GM21576 (cell line): Measurements from ENCODE around the gene KRTAP5-3.

Experiments
- ATAC-seq: cut with Tn5 transposase; IDR thresholded peaks from one replicate; pipeline ENCODE4 v1.9.1; 2021; ENCODE audit warnings: mild to moderate bottlenecking, moderate library complexity; ENCODE audit not compliant: unreplicated experiment

Gene KRTAP5-3

GRCh38 chr11:1643146-1643690 lies 35.0 kb upstream of the KRTAP5-3 start:
- ATAC-seq: no peak

GRCh38 chr11:1642288-1643145 lies 34.3 kb upstream of the KRTAP5-3 start:
- no peak for ATAC-seq

- no peak for ATAC-seq
Observed at GRCh38 chr11:1641096-1641495, 32.8 kb upstream of the KRTAP5-3 start.

DNA sequence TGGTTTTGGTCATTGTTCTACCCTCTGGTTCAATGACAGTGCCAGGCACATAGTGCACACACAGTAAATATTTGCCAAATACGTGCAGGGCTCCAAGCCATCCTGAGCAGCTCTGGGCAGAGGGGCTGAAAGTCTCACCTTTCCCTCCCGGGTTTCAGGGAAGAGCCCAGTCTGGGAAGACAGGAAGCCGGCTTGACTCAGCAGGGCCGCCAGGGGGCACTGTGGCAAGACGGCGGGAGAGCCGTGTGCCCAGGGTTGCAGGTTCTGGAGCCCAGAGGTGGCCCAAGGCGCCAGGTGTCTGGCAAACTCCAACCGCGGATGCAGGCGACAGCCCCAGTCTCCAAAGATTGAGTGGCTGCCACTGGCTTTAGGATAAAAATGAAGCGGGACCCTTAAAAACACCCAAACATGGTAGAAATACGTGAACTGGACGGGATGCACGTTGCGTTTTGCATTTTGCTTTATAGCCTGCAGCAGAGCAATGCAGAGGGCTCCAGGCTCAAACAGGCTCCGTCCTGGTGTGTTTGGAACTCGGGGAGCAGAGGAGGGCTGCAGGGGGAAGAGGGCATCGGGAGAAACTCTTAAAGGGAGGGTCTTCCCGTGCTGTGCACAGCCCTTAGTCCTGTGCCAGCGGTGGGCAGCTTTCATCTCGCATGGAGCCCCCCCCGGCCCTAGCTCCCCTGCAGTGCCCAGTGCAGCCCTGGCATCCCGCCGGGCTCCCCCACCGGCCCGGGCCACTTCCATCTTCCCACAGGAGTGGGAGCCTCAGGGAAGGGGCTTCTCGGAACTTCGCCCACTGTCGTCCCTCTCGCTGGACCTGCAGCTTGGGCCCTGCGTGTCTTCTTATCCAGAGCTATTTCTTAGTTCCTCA lies 32.0 kb upstream of the KRTAP5-3 start:
- no peak for ATAC-seq

GRCh38 chr11:1639666-1640065 lies 31.4 kb upstream of the KRTAP5-3 start:
- no peak for ATAC-seq

- ATAC-seq: no peak
Observed at GRCh38 chr11:1639102-1639620, 30.9 kb upstream of the KRTAP5-3 start.

DNA sequence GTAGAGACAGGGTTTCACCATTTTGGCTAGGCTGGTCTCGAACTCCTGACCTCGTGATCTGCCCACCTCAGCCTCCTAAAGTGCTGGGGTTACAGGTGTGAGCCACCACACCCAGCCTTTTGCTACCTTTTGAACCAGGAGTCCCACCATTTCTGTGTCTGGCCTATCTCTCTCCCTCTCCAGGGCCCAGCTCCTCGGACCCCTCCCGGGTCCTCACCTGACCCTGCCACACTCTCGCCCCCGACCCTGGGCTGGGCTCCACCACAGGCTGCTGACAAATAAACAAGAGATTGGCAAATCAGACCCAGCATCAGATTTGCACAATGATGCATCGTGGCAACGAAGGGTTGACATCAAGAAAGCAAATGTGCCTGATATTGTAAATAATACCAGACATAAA lies 30.1 kb upstream of the KRTAP5-3 start:
- no peak for ATAC-seq

GRCh38 chr11:1637628-1638027 lies 29.4 kb upstream of the KRTAP5-3 start:
- no peak for ATAC-seq

DNA sequence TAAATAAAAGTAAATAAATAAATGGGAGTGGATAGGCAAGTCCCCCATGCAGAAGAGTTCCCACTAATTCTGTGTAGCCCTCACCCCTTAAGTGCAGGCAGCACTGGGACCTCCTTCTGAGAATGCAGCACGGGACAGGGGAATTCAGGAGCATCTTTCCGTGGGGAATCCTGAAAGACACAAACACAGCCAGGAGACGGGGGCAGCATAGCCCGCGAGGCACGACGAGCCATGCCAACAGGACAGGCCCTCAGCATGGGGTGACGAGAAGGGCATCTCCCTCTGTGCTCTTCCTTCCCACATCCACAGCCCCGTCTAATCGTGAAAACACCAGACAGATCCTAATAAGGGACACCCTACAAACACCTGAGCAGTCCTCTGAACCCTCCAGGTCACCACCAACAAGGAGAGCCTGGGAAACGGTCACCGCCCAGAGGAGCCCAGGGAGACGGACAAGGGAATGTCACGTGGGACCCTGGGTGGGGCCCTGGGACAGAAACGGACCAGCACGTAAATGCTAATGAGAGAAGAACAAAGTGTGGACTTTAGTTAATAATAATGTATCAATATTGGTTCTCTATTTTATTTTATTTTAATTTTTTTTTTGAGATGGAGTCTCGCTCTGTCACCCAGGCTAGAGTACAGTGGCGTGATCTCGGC lies 28.2 kb upstream of the KRTAP5-3 start:
- ATAC-seq: no peak

GRCh38 chr11:1633864-1634263 lies 25.6 kb upstream of the KRTAP5-3 start:
- no peak for ATAC-seq

- no peak for ATAC-seq
Observed at GRCh38 chr11:1632053-1632714, 23.9 kb upstream of the KRTAP5-3 start.

- no peak for ATAC-seq
Observed at GRCh38 chr11:1631066-1631568, 22.9 kb upstream of the KRTAP5-3 start.

DNA sequence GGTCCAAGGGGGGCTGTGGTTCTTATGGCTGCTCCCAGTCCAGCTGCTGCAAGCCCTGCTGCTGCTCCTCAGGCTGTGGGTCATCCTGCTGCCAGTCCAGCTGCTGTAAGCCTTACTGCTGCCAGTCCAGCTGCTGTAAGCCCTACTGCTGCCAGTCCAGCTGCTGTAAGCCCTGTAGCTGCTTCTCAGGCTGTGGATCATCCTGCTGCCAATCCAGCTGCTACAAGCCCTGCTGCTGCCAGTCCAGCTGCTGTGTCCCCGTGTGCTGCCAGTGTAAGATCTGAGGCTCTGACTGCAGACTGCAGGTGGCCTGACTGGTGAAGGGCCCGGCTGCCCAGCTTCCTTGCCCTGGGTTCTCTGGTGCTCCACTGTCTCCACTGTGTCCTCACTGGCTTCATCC lies 22.0 kb upstream of the KRTAP5-3 start:
- no peak for ATAC-seq

GRCh38 chr11:1629326-1630185 lies 21.3 kb upstream of the KRTAP5-3 start, which contains the start of gene KRTAP5-5:
KRTAP5-5 (plus strand) TSS chr11:1629775; CDS start chr11:1629841, 66 bp downstream.
- no peak for ATAC-seq

GRCh38 chr11:1628506-1629325 lies 20.5 kb upstream of the KRTAP5-3 start:
- peak; percentile 55 for ATAC-seq

GRCh38 chr11:1625541-1625940 lies 17.3 kb upstream of the KRTAP5-3 start:
- ATAC-seq: no peak

DNA sequence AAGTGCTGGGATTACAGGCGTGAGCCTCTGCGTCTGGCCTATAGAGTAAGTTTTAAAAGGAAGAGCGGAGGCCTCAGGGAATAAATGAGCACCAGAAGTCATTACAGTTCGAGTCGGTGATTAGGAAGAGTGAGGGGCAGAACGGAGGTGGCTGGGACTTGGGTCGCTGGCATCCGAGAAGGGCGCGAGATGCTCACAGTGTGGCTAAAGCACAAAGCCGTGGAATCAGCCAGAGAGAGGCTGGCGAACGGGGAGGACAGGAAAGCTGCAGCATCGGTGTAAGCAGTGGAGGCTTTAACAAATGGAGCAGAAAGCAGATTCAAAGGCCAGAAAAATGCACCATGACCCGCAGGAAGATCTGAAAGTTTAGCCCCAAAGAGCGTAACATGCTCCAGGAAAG lies 16.4 kb upstream of the KRTAP5-3 start:
- no peak for ATAC-seq

DNA sequence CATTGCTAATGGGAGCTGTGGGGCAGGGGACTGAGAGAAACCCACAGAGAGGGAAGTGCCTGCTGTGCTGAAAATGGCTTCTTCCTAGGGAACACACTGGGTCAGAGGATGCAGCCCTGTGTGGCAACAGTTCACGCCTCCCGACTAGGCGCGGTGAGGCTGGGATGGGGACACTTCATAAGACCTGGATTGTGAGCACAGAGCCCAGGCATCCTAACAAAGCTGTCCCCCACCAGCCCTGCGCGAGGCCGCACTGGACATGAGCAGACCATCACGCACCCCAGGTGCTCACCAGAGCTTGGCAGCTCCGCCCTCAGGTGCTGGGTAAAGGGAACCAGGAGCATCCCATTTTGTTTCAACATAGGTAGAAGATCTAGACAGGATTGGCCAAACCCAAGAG lies 15.5 kb upstream of the KRTAP5-3 start:
- no peak for ATAC-seq
